ENCODE results near the gene MLNR.

The MLNR gene, protein sequence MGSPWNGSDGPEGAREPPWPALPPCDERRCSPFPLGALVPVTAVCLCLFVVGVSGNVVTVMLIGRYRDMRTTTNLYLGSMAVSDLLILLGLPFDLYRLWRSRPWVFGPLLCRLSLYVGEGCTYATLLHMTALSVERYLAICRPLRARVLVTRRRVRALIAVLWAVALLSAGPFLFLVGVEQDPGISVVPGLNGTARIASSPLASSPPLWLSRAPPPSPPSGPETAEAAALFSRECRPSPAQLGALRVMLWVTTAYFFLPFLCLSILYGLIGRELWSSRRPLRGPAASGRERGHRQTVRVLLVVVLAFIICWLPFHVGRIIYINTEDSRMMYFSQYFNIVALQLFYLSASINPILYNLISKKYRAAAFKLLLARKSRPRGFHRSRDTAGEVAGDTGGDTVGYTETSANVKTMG

DNA sequence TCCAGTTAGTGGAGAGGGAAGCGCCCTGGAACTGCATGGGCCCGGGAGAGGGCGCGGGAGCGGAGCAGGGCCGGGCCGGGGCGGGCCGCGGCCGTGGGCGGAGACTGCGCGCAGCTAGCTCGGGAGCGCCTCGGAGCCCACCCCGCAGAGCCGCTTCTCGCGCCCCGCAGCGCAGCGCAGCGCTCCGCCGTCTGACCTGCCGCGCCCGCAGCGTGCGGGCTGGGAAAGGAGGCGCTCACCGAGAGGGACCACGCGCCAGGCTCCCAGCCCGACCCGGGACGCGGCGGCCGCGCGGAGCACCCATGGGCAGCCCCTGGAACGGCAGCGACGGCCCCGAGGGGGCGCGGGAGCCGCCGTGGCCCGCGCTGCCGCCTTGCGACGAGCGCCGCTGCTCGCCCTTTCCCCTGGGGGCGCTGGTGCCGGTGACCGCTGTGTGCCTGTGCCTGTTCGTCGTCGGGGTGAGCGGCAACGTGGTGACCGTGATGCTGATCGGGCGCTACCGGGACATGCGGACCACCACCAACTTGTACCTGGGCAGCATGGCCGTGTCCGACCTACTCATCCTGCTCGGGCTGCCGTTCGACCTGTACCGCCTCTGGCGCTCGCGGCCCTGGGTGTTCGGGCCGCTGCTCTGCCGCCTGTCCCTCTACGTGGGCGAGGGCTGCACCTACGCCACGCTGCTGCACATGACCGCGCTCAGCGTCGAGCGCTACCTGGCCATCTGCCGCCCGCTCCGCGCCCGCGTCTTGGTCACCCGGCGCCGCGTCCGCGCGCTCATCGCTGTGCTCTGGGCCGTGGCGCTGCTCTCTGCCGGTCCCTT is at the start of gene MLNR:
Gene MLNR, plus strand, starts transcription at position 303 of the 820 bp plus-strand sequence. Its CDS starts 0 bp downstream, at position 303.
- peak; percentile 72 for DNase-seq (ENCODE audit: low spot score)
- in situ Hi-C loops (cut with MboI; ENCODE audit: low pct_unique_long_range_greater_than_20kb, low sequenced_read_pairs, unreplicated experiment) = no loop called here
- TF ChIP-seq, protein P1, sequence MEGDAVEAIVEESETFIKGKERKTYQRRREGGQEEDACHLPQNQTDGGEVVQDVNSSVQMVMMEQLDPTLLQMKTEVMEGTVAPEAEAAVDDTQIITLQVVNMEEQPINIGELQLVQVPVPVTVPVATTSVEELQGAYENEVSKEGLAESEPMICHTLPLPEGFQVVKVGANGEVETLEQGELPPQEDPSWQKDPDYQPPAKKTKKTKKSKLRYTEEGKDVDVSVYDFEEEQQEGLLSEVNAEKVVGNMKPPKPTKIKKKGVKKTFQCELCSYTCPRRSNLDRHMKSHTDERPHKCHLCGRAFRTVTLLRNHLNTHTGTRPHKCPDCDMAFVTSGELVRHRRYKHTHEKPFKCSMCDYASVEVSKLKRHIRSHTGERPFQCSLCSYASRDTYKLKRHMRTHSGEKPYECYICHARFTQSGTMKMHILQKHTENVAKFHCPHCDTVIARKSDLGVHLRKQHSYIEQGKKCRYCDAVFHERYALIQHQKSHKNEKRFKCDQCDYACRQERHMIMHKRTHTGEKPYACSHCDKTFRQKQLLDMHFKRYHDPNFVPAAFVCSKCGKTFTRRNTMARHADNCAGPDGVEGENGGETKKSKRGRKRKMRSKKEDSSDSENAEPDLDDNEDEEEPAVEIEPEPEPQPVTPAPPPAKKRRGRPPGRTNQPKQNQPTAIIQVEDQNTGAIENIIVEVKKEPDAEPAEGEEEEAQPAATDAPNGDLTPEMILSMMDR (IDR thresholded peaks at IDR 0.05; ENCODE audit: extremely low read depth, insufficient read depth, missing control alignments) = peak; percentile 38

DNA sequence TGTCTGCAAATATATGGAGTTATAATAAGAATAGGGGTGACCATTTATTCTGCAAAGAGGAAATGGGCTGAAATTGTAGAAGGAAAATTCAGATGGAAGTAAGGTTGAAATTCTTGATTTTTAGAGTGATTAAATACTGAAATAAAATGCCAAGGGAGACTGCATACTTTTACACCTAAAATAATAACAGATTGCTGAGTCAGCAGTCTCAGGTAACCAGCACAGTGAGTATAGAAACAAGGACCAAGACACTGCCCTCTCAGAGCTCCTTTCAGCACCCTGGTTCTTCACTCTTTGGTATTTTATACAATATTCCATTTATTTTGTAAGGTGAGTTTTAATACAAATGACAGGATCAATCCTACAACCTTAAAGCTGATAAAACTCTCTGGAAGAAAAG is 48.8 kb upstream of the MLNR start:
- no peak for DNase-seq (ENCODE audit: low spot score)
- in situ Hi-C loops (cut with MboI; ENCODE audit: low pct_unique_long_range_greater_than_20kb, low sequenced_read_pairs, unreplicated experiment) = no loop called here
- TF ChIP-seq, protein P1 (IDR thresholded peaks at IDR 0.05; ENCODE audit: extremely low read depth, insufficient read depth, missing control alignments) = no peak

DNA sequence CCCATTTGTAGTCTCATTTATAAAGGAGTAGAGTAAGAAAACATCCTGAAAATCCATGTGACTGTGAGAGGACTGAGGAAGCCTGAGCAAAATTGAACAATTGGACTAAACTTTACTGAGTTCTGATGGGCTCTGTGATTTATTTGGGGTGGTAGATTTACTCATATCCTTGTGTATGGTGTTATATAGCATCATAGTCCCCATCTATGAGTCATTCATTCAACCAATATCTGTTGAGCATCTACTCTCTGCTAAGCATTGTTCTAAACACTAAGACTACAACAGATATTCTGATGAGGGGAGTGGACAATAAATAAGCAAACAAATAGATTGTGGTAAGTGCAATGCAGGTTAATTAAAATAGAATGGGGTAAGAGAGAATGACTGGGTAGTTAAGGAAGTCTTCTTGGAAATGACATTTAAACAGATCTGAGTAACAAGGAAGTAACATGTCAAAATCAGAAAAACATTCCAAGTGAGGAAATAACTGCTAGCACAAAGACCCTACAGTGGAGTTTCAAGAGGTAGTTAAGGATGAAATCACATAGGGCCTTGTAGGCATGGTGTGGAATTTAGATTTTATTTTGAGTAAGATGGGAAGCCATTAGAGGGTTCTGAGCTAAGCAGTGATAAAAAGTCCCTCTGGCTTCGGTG is 36.3 kb upstream of the MLNR start:
- no peak for DNase-seq (ENCODE audit: low spot score)
- TF ChIP-seq, protein P1 (IDR thresholded peaks at IDR 0.05; ENCODE audit: extremely low read depth, insufficient read depth, missing control alignments) = no peak
- in situ Hi-C loops (cut with MboI; ENCODE audit: low pct_unique_long_range_greater_than_20kb, low sequenced_read_pairs, unreplicated experiment) = no loop called here

DNA sequence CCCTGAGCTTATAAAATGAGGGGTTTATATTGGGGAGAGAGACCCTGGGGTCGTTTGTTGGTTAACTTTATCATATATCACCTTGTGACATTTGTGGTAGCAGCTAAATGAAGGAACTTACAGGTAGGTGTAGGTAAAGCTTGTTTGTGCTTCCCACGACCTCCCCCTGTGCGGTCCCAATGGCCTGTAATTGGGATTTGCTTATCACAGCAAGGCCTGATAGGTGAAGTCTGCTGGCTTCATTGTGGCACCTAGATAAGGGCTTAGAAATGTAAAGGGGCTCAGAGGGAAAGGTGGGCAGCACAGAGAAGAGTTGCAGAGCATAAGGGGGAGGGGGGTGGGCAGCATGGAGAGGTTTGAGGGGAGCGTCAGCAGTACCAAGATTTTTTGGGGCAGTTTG is 35.5 kb upstream of the MLNR start:
- in situ Hi-C loops (cut with MboI; ENCODE audit: low pct_unique_long_range_greater_than_20kb, low sequenced_read_pairs, unreplicated experiment) = no loop called here
- DNase-seq (ENCODE audit: low spot score) = no peak
- TF ChIP-seq, protein P1 (IDR thresholded peaks at IDR 0.05; ENCODE audit: extremely low read depth, insufficient read depth, missing control alignments) = no peak

DNA sequence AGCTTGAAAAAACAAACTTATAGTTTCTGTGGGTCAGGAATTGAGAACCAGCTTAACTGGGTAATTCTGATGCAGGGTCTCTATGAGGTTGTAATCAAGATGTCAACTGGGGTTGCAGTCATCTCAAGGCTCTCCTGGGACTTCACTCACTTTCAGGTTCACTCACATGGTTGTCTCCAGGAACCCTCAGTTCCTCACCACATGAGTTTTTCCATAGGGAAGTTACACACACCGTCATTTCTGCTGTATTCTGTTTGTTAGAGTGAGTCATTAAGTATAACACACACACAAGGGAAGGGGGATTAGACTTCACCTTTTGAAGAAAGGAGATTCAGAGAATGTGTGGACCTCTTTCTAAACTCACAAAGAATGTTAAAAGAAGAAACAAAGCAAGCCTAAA is 34.9 kb upstream of the MLNR start:
- in situ Hi-C loops (cut with MboI; ENCODE audit: low pct_unique_long_range_greater_than_20kb, low sequenced_read_pairs, unreplicated experiment) = no loop called here
- no peak for DNase-seq (ENCODE audit: low spot score)
- TF ChIP-seq, protein P1 (IDR thresholded peaks at IDR 0.05; ENCODE audit: extremely low read depth, insufficient read depth, missing control alignments) = no peak

DNA sequence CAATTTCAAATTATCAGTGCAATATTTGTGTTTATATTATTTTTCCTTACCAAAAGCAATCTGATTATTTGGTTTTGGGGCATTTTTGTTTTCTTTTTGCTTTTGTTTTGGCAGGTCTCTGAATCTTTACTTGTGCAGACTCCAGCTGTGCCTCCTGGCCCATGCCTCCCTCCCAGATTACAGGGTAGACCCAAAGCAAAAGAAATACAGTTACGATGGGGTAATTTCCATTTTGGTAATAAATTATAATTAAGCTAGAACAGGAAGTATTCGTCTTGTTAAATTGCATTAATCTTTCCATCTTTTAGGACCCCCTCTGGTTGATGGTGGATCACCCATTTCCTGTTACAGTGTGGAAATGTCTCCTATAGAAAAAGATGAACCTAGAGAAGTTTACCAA is 29.2 kb upstream of the MLNR start:
- no peak for DNase-seq (ENCODE audit: low spot score)
- TF ChIP-seq, protein P1 (IDR thresholded peaks at IDR 0.05; ENCODE audit: extremely low read depth, insufficient read depth, missing control alignments) = no peak
- in situ Hi-C loops (cut with MboI; ENCODE audit: low pct_unique_long_range_greater_than_20kb, low sequenced_read_pairs, unreplicated experiment) = no loop called here
